Smooth muscle cell (in vitro differentiated cells): Measurements from ENCODE around the gene DOLPP1. TPM values are rescaled to one million over a fixed set of nuclear protein-coding genes. Genes with fewer than 3 reads are reported as not detected.

ENCODE experiments used
- DNase-seq: peaks from one replicate; lab custom pipeline; 2025; ENCODE audit not compliant: unreplicated experiment; lab: John Stamatoyannopoulos, UW
- H2AFZ ChIP-seq: fragments of 200-600 bp; sonication (generic); 2 replicates; pipeline ENCODE4 v1.6.0; 2016; ENCODE audit warnings: antibody characterized with exemption, low read depth, mild to moderate bottlenecking
- H3F3A ChIP-seq: fragments of 200-600 bp; sonication (generic); 2 replicates; pipeline ENCODE4 v1.6.0; 2017; ENCODE audit warnings: antibody characterized with exemption, low read depth
- H3K27ac ChIP-seq: fragments of 200-600 bp; sonication (generic); 2 replicates; pipeline ENCODE4 v1.5.1; 2016; ENCODE audit warnings: low read depth, mild to moderate bottlenecking
- H3K27me3 ChIP-seq: fragments of 200-600 bp; sonication (generic); 2 replicates; pipeline ENCODE4 v1.6.1; 2016; ENCODE audit warnings: low read depth, mild to moderate bottlenecking
- H3K36me3 ChIP-seq: fragments of 200-600 bp; sonication (generic); 2 replicates; pipeline ENCODE4 v1.5.1; 2016; ENCODE audit warnings: low read depth
- H3K4me1 ChIP-seq: fragments of 200-600 bp; sonication (generic); 2 replicates; pipeline ENCODE4 v1.5.1; 2016; ENCODE audit warnings: low read depth
- H3K4me2 ChIP-seq: fragments of 200-600 bp; sonication (generic); 2 replicates; pipeline ENCODE4 v1.6.0; 2016; ENCODE audit warnings: mild to moderate bottlenecking
- H3K4me3 ChIP-seq: fragments of 200-600 bp; sonication (generic); 2 replicates; pipeline ENCODE4 v1.5.1; 2016; ENCODE audit warnings: mild to moderate bottlenecking
- H3K79me2 ChIP-seq: fragments of 200-600 bp; sonication (generic); 2 replicates; pipeline ENCODE4 v1.6.0; 2016; ENCODE audit warnings: low read depth, mild to moderate bottlenecking
- H3K9ac ChIP-seq: fragments of 200-600 bp; sonication (generic); 2 replicates; pipeline ENCODE4 v1.6.0; 2016; ENCODE audit warnings: low read depth
- H3K9me3 ChIP-seq: fragments of 200-600 bp; sonication (generic); replicated peaks from 2 replicates; pipeline ENCODE4 v1.5.1; 2016; ENCODE audit warnings: low read depth
- H4K20me1 ChIP-seq: fragments of 200-600 bp; sonication (generic); 2 replicates; pipeline ENCODE4 v1.6.0; 2016; ENCODE audit warnings: low read depth
- WGBS: methylation state at CpG from one replicate; pipeline ENCODE4 v1.1.7; 2016; ENCODE audit warnings: low lambda C conversion rate; 5-methylcytosine and 5-hydroxymethylcytosine counted together
- polyA plus RNA-seq: library from polyadenylated mRNA; unstranded; fragments of >200 nt; fragmentation: Nextera tagmentation; extraction: Ambion mirVana; gene quantifications from 2 replicates; pipeline ENCODE4 v1.2.1, GENCODE V29; 2016
- total RNA-seq: library from RNA; depleted of rRNA; stranded (reverse); fragments of >200 nt; gene quantifications from 2 replicates; pipeline ENCODE4 v1.2.3, GENCODE V29; 2014
- TF ChIP-seq, protein P1 (sequence below): fragments of 200-600 bp; sonication (generic); IDR thresholded peaks from 2 replicates; pipeline ENCODE4 v1.5.1; 2017; ENCODE audit warnings: borderline replicate concordance, mild to moderate bottlenecking, antibody characterized with exemption; ENCODE audit not compliant: insufficient read depth, poor library complexity, severe bottlenecking

The DOLPP1 gene
- total and polyA plus RNA-seq, 2 experiments from 2014 or later, result 14.4 to 17.8 TPM

- H3K27ac ChIP-seq, result no peak overlapping the region
- DNase-seq, result no peak
- H3K36me3 ChIP-seq, result no peaks in the 10 kb centered on the region
- no peaks in the 10 kb centered on the region for H3F3A ChIP-seq
- H3K4me1 ChIP-seq, result no peaks in the 10 kb centered on the region
- H3K4me2 ChIP-seq, result no peak overlapping the region
- no peaks in the 10 kb centered on the region for H3K9me3 ChIP-seq
- WGBS, result 75% methylated on average over 10 of the region's 10 CpGs
- no peaks in the 10 kb centered on the region for H3K79me2 ChIP-seq
- no peak overlapping the region for H3K4me3 ChIP-seq
- no peaks in the 10 kb centered on the region for H4K20me1 ChIP-seq
- H3K9ac ChIP-seq, result no peak overlapping the region
- TF ChIP-seq, protein P1, sequence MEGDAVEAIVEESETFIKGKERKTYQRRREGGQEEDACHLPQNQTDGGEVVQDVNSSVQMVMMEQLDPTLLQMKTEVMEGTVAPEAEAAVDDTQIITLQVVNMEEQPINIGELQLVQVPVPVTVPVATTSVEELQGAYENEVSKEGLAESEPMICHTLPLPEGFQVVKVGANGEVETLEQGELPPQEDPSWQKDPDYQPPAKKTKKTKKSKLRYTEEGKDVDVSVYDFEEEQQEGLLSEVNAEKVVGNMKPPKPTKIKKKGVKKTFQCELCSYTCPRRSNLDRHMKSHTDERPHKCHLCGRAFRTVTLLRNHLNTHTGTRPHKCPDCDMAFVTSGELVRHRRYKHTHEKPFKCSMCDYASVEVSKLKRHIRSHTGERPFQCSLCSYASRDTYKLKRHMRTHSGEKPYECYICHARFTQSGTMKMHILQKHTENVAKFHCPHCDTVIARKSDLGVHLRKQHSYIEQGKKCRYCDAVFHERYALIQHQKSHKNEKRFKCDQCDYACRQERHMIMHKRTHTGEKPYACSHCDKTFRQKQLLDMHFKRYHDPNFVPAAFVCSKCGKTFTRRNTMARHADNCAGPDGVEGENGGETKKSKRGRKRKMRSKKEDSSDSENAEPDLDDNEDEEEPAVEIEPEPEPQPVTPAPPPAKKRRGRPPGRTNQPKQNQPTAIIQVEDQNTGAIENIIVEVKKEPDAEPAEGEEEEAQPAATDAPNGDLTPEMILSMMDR, result no peak
- no peaks in the 10 kb centered on the region for H3K27me3 ChIP-seq
- H2AFZ ChIP-seq, result no peak overlapping the region
Measured at GRCh38 chr9:129071526-129072126, 9.3 kb upstream of the DOLPP1 start.

- H3F3A ChIP-seq, result no peaks in the 10 kb centered on the region
- H3K4me1 ChIP-seq, result no peaks in the 10 kb centered on the region
- H3K36me3 ChIP-seq, result no peaks in the 10 kb centered on the region
- no peak overlapping the region for H2AFZ ChIP-seq
- no peak overlapping the region for H3K27ac ChIP-seq
- no peak for DNase-seq
- TF ChIP-seq, protein P1, result no peak
- no peaks in the 10 kb centered on the region for H3K79me2 ChIP-seq
- no peak overlapping the region for H3K4me2 ChIP-seq
- no peaks in the 10 kb centered on the region for H3K9me3 ChIP-seq
- 80% methylated on average over 9 of the region's 9 CpGs for WGBS
- no peaks in the 10 kb centered on the region for H4K20me1 ChIP-seq
- H3K9ac ChIP-seq, result no peak overlapping the region
- no peaks in the 10 kb centered on the region for H3K27me3 ChIP-seq
- no peak overlapping the region for H3K4me3 ChIP-seq
Measured at GRCh38 chr9:129072171-129072570, 8.7 kb upstream of the DOLPP1 start.

- Histone ChIP-seq H3K79me2 (no peaks in the 10 kb centered on the region), H2AFZ (no peak overlapping the region), H4K20me1 (no peaks in the 10 kb centered on the region), H3K36me3 (no peaks in the 10 kb centered on the region), H3K4me3 (no peak overlapping the region), H3F3A (no peaks in the 10 kb centered on the region), H3K4me2 (no peak overlapping the region), H3K27ac (no peak overlapping the region), H3K9me3 (no peaks in the 10 kb centered on the region), H3K4me1 (no peaks in the 10 kb centered on the region), H3K27me3 (no peaks in the 10 kb centered on the region), H3K9ac (no peak overlapping the region)
- WGBS, result 98% methylated on average over 8 of the region's 8 CpGs
- TF ChIP-seq, protein P1, result no peak
- no peak for DNase-seq
Measured at GRCh38 chr9:129073404-129073803, 7.5 kb upstream of the DOLPP1 start.

- no peak for DNase-seq
- Histone ChIP-seq H3K79me2 (no peaks in the 10 kb centered on the region), H3K9me3 (no peaks in the 10 kb centered on the region), H3K4me3 (no peak overlapping the region), H3K9ac (no peak overlapping the region), H3K27ac (no peak overlapping the region), H3K4me1 (no peaks in the 10 kb centered on the region), H3K27me3 (no peaks in the 10 kb centered on the region), H4K20me1 (no peaks in the 10 kb centered on the region), H2AFZ (no peak overlapping the region), H3K4me2 (no peak overlapping the region), H3K36me3 (no peaks in the 10 kb centered on the region), H3F3A (no peaks in the 10 kb centered on the region)
- TF ChIP-seq, protein P1, result no peak
- 96% methylated on average over 3 of the region's 3 CpGs for WGBS
Measured at GRCh38 chr9:129074106-129074505, 6.8 kb upstream of the DOLPP1 start.
